GM18505 (cell line): ENCODE data around the gene MAN1C1.

ENCODE experiments used
- ATAC-seq: cut with Tn5 transposase; IDR thresholded peaks from one replicate; pipeline ENCODE4 v1.9.1; 2021; ENCODE audit not compliant: unreplicated experiment
- POLR2A ChIP-seq: IDR thresholded peaks from 4 replicates; pipeline ENCODE4 v1.6.1; 2011; ENCODE audit warnings: borderline replicate concordance; ENCODE audit not compliant: insufficient read depth, insufficient read length; ENCODE audit errors: extremely low read depth

Gene MAN1C1

GRCh38 chr1:25766721-25767436 is 150.3 kb downstream of the MAN1C1 start:
- ATAC-seq: no peak

GRCh38 chr1:25767437-25767770 is 150.8 kb downstream of the MAN1C1 start:
- ATAC-seq: no peak
- no peak for TF ChIP-seq POLR2A

More at GRCh38 chr1:25766721-25767436, 150.3 kb downstream of the MAN1C1 start:
- no peak for TF ChIP-seq POLR2A

- ATAC-seq: no peak
- no peak for TF ChIP-seq POLR2A
Observed at GRCh38 chr1:25768999-25769398, 152.4 kb downstream of the MAN1C1 start.

DNA sequence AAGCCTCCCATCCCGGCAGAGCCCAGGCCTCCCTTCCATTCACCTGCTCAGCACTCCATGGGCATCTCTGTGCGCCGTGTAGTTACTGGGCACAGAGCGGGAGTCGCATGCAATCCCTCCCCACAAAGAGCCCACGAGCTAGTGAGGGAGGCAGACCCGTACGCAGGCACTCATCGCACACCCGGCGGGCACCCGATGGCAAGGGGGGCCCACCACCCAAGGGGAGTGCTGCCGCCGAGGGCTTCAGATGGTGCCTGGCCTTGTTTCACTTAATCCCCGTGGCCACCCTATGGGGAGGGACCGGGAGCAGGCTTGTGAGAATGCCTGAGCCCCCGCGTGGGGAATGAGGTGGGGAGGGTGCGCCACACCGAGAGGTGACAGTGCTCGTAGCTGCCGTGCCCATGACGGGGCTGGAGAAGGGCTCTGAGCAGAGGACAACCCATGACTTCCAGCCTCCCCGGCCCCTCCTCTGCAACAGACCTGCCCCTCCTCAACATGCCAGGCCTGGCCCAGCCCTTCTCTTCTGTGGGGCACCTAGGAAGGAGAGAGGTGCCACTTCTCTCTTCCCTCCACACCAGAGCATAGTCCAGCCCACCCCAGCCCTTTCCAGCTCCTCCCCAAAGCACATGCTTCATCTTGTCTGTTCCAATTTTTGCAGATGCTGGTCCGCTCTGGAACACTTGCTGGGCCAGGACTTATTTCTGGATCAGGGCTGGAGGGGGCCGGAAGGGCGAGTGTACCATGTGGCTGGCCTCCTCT is 153.2 kb downstream of the MAN1C1 start:
- TF ChIP-seq POLR2A: no peak
- no peak for ATAC-seq

DNA sequence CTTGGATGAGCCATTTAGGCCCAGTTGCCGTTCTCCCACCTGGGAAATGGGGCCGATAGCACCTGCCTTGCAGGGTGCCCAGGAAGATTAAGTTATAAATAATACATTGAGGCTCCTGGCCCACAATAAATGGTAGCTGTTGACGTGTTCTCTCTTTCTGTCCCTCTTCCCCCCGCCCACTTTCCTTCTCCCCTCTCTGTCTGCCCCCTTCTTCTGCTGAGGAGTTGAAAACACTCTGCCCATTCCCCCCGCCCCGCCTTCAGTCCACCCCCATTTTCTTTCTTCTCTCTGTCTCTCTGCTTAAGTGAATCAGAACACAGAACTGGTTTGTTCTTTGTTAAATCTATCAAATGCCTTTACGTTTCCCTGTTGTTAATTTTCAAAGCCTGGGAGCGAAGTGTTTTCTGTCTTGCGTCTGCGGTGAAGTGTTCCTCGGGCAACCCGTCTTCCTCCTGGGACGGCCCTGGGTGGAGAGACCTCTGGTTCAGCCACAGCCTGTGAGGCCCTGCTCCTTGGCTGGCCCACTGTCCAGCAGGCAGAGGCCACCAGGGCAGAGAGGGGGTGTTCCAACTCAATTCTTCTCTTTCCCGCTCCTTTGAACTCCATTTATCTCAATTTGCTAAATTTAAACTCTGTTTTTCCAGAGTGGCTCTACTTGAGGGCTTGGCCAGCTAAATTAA is 154.1 kb downstream of the MAN1C1 start:
- no peak for TF ChIP-seq POLR2A
- no peak for ATAC-seq

DNA sequence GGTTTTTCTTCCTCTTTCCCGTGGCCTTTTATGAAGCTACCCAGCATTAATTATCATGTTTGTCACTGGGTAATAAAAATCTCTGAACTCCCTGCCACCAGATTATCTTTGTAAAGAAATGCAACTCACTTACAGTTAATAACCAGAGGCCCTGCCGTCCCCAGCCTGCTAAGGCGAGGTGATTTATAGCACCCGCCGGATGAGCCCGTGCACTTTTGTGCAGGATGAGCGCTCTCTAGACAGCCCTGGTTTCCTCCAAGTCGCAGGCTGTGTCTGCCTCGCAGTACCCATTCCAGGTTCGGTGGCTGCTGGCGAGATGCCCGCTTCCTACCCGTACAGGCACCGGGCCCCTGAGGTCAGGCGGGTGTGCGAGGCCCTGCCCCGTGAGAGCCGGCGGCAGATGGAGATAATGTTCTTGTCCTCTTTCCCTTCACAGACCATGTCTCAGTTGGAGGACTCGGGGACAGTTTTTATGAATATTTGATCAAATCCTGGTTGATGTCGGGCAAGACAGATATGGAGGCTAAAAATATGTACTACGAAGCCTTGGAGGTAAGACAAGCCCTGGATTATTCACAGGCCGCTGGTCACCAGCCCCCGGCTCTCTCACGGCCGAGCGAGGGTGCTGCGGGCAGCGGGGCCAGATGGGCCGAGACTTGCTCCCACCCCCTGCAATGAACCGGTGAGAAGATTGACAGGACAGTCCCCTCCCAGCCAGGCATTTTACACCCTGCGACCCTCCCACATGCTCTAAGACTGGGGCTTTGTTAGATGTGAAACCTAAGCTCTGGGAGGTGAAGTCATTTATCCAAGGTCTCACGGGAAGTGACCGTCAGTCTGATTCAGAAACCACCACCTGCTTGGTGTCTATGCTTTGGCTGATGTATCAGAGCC is 154.9 kb downstream of the MAN1C1 start:
- no peak for ATAC-seq
- no peak for TF ChIP-seq POLR2A

- TF ChIP-seq POLR2A: no peak
- no peak for ATAC-seq
Observed at GRCh38 chr1:25772164-25772563, 155.6 kb downstream of the MAN1C1 start.

GRCh38 chr1:25772692-25773245 is 156.2 kb downstream of the MAN1C1 start:
- no peak for TF ChIP-seq POLR2A
- no peak for ATAC-seq

DNA sequence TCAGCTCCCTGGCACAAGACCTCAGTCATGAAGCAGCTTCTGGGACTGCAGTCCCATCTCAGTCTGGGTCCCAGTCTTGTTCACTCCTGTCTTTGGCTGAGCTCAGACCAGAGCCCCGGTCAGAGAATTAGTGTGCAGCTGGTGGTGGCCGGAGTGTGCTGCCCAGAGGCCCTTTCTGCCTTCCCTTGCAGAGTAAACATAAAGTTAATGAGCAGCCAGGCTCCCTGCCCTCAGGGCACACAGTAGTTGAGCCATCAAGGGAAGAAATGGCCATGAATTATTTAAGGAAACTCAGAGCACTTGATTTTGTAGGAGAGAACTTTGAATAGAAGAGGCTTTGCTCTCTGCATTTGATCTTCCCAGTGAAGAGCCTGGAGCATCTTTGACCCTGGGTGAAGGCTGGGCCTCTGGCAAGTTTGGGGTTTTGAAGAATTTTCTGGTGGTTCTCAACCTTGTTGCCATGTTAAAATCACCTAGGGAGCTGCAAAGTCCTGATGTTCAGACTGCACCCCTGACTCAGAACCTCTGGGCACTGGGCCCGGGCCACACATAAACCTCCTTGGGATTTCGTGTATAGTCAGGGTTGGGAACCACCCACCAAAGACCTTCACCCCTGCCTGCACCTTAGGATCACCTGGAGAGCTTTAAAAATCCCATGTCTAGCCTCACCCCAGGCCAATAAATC is 157.0 kb downstream of the MAN1C1 start:
- no peak for ATAC-seq

DNA sequence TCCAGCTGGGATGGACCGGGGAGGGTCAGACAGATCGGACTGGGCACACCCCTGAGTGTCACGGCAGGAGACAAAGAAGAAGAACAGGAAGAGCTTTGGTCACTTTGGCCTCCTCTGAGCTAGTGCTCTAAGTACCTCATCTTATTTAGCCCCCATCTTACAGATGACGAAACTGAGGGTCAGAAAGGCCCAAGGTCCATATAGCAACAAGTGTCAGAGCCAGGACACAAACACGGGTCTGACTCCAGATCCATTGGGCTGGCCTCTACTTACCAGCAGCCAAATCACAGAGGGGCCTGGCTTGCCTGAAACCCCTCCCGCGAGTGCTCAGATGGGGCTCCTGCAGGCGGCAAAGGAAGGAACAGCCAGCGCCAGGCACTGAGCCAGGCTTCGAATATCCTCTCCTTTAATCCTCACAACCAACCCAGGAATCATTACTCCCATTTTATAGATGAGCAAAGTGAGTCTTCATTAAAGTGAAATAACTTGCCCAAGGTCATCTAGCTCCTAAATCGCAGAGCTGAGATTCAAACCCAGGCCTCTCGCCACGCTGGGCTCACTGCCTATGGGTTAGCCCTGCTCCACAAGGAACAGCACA is 157.7 kb downstream of the MAN1C1 start:
- TF ChIP-seq POLR2A: no peak

More for the DNA sequence above, 157.0 kb downstream of the MAN1C1 start:
- no peak for TF ChIP-seq POLR2A

DNA sequence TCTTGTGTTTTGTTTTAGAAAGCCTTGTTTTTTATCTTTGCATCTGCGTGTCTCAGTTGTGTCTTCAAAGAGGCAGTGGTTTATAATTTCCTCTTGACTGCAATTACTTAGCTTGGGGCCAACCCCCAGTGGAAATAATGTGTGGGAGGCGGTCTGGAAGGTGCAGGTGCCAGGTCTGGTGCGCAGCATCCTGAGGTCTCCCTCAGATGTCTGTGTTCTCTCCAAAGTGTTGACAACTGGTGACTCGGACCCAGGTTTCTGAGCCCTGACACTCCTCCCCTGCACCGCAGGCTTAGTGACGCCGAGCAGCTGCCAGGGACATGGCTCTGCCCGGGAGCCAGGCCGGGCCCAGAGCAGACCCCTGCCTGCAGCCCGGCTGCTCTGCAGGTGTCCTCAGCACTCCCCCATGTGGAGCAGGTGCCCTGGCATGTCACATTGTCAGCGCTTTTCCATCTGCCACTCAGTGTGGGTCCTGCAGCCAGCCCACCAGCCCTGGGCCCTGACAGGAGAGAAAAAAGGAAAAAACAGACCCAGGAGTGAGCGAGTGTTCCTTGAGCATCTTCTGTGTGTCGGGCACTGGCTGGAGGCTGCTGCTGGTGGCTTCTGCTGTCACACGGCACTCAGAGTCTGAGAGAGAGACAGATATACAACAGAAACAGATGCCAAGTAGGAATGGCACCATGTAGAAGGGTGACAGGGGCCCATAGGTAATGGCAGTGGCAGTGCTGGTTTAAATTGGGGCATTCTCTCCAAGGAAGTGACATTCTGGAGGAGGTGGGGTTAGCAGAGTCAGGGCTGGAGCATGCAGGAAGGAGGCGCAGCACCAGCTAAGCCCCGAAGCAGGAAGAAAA is 158.6 kb downstream of the MAN1C1 start:
- no peak for ATAC-seq
- no peak for TF ChIP-seq POLR2A

More for the DNA sequence above, 157.7 kb downstream of the MAN1C1 start:
- ATAC-seq: no peak
